ENCODE measurements around the gene PHTF2.

PHTF2 gene

DNA sequence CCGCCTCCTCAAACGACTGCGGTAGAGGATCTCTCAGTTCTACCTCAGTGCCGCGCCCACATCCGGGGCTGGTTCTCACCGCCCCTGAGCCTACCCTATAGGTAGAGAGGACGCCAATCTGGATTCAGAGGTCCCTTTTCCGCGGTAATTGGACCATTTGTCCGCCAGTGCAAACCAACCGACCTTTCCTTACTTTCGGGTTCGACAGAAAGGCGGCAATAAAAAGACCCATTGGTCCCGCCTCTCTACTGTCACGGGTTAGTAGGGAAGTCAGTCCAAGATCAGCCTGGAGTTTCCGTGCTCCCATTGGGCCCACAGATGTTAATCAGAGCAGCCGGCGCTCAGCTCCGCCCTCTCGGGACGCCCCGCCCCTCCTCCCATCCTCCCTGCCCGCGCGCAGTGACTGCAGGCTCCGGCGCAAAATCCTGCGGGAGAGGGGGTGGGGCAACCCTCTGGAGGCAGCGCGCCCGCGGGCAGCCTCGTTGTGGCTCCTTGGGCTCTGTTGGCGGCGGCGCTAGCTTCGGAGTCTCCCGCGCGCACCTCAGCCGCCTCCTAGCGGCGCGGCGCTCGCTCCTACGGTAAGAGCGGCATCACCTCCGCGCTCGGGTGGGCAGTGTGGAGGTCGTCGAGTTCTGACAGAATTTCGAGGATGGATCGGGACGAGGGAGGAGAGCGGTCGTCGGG lies at the start of gene PHTF2, which contains the start of gene TMEM60:
Gene PHTF2, plus strand, starts transcription at position 380 of the 684 bp plus-strand sequence.
Gene TMEM60, minus strand, starts transcription at position 41 of the 684 bp plus-strand sequence. CDS start 4,061 bp downstream, outside the sequence.
- POLR2A ChIA-PET: interaction anchor here (0.8 to 1.7 kb wide), 6 partner anchors 10 to 125 kb away, joined by 3 to 8 read pairs (median 5); partner anchors contain the start of gene RSBN1L
- DNase-seq (ENCODE audit: extremely low spot score): peak; percentile 92
- TF ChIP-seq CTBP1 (IDR thresholded peaks at IDR 0.05; ENCODE audit: borderline replicate concordance) (peak; percentile 21; the same call in 1 of the 2 replicates), FOXK2 (IDR thresholded peaks at IDR 0.05) (no peak), L3MBTL2 (conservative IDR thresholded peaks at IDR 0.05) (peak; percentile 57), SP1 (IDR thresholded peaks at IDR 0.05) (peak; percentile 91), TARDBP (IDR thresholded peaks at IDR 0.05) (no peak), ZNF384 (IDR thresholded peaks at IDR 0.05) (no peak), FOXA1 (IDR thresholded peaks at IDR 0.05) (no peak), NFRKB (IDR thresholded peaks at IDR 0.05) (no peak), BHLHE40 (IDR thresholded peaks at IDR 0.05; ENCODE audit: borderline replicate concordance) (no peak), ELF4 (IDR thresholded peaks at IDR 0.05) (no peak; the same call in 1 of the 2 replicates)
- TF ChIP-seq, protein P1, sequence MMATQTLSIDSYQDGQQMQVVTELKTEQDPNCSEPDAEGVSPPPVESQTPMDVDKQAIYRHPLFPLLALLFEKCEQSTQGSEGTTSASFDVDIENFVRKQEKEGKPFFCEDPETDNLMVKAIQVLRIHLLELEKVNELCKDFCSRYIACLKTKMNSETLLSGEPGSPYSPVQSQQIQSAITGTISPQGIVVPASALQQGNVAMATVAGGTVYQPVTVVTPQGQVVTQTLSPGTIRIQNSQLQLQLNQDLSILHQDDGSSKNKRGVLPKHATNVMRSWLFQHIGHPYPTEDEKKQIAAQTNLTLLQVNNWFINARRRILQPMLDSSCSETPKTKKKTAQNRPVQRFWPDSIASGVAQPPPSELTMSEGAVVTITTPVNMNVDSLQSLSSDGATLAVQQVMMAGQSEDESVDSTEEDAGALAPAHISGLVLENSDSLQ (IDR thresholded peaks at IDR 0.05): peak; percentile 100
- CTCF ChIA-PET: no interaction called here

DNA sequence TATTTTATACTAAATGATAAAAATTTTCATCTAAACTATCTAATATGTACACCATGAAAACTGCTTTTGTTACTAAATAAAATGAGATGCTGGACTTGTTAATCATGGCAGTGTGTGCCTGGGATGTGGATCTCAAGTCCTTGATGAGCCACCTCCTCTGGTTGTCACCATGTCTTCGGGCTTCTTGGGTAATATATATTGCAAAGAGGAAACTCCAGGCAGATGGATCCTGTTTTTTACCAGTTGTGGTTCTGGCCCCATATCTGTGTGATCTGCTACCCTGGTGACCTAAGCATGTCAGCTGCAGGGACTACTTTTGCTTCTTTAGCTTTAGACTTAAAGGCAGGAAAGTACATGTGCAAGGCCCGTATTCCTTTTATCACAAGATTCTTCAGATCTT lies 46.6 kb upstream of the PHTF2 start:
- no peak for TF ChIP-seq TARDBP (IDR thresholded peaks at IDR 0.05)
- TF ChIP-seq ELF4 (IDR thresholded peaks at IDR 0.05): no peak
- no peak for TF ChIP-seq HDGF (IDR thresholded peaks at IDR 0.05; ENCODE audit: borderline replicate concordance)
- TF ChIP-seq FOXA1 (IDR thresholded peaks at IDR 0.05): no peak
- no peak for TF ChIP-seq LEF1 (IDR thresholded peaks at IDR 0.05; ENCODE audit: borderline replicate concordance)
- TF ChIP-seq, protein P1 (IDR thresholded peaks at IDR 0.05): no peak
- TF ChIP-seq SP1 (IDR thresholded peaks at IDR 0.05): no peak
- TF ChIP-seq CTBP1 (IDR thresholded peaks at IDR 0.05; ENCODE audit: borderline replicate concordance): no peak
- no peak for TF ChIP-seq NFRKB (IDR thresholded peaks at IDR 0.05)
- TF ChIP-seq FOXK2 (IDR thresholded peaks at IDR 0.05): no peak
- TF ChIP-seq L3MBTL2 (conservative IDR thresholded peaks at IDR 0.05): no peak
- TF ChIP-seq FOXM1 (IDR thresholded peaks at IDR 0.05; ENCODE audit: borderline replicate concordance): no peak
- no peak for TF ChIP-seq BHLHE40 (IDR thresholded peaks at IDR 0.05; ENCODE audit: borderline replicate concordance)
- TF ChIP-seq ARNT (IDR thresholded peaks at IDR 0.05): no peak
- no peak for TF ChIP-seq SUZ12 (IDR thresholded peaks at IDR 0.05)
- no peak for TF ChIP-seq ZNF384 (IDR thresholded peaks at IDR 0.05)
- ChIA-PET POLR2A (no interaction called here), CTCF (no interaction called here)
- no peak for DNase-seq (ENCODE audit: extremely low spot score)

DNA sequence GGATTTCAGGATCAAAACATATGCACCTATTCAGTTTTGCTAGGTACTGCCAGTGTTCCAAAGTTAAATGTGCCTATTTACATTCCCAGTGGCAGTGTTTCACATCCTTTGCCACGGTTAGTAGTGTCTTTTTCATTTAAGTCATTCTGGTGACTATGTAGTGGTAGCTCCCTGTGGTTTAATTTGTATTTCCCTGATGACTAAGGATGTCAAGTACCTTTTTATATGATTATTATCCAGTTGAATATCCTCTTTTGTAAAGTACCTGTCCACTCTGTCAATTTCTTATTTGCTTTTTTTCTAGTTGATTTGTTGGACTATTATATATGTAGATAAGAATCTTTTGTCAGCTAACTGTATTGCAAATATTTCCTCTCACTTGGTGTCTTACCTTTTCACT lies 45.4 kb upstream of the PHTF2 start:
- CTCF ChIA-PET: interaction anchor here (0.6 to 2.0 kb wide), 2 partner anchors 95 to 101 kb away, joined by 4 to 5 read pairs; no protein-coding TSS in a partner anchor

DNA sequence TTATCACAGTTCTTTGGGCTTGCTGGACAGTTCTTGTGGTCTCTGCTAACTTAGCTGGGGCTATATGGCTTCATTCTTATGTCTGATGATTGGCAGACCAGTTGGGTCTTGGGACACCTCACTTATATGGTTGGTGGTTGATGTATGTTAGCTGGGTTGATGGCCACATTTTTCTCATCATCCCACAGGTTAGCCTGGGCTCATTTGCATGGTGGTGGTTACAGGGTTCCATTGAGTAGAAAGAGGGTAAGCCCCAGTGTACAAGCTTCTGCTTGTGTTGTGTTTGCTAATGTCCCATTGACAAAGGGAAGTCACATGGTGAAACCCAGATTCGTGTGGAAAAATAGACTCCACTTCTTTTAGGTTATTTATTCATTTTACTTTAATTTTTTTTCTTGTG lies 41.0 kb upstream of the PHTF2 start:
- ChIA-PET POLR2A (interaction anchor here (1.0 kb wide), 1 partner anchor 61 kb away, joined by 3 read pairs; the partner anchor contains the start of gene RSBN1L), CTCF (interaction anchor here (0.6 to 1.7 kb wide), 3 partner anchors 22 to 106 kb away, joined by 3 to 7 read pairs (median 3); no protein-coding TSS in a partner anchor)
- no peak for DNase-seq (ENCODE audit: extremely low spot score)
- TF ChIP-seq HDGF (IDR thresholded peaks at IDR 0.05; ENCODE audit: borderline replicate concordance): no peak
- no peak for TF ChIP-seq FOXM1 (IDR thresholded peaks at IDR 0.05; ENCODE audit: borderline replicate concordance)
- no peak for TF ChIP-seq BHLHE40 (IDR thresholded peaks at IDR 0.05; ENCODE audit: borderline replicate concordance)
- TF ChIP-seq ZNF384 (IDR thresholded peaks at IDR 0.05): no peak
- TF ChIP-seq FOXA1 (IDR thresholded peaks at IDR 0.05): no peak
- TF ChIP-seq LEF1 (IDR thresholded peaks at IDR 0.05; ENCODE audit: borderline replicate concordance): no peak
- TF ChIP-seq, protein P1 (IDR thresholded peaks at IDR 0.05): no peak
- no peak for TF ChIP-seq NFRKB (IDR thresholded peaks at IDR 0.05)
- no peak for TF ChIP-seq ELF4 (IDR thresholded peaks at IDR 0.05)
- no peak for TF ChIP-seq ARNT (IDR thresholded peaks at IDR 0.05)
- TF ChIP-seq CTBP1 (IDR thresholded peaks at IDR 0.05; ENCODE audit: borderline replicate concordance): no peak
- no peak for TF ChIP-seq SP1 (IDR thresholded peaks at IDR 0.05)
- TF ChIP-seq SUZ12 (IDR thresholded peaks at IDR 0.05): no peak
- no peak for TF ChIP-seq FOXK2 (IDR thresholded peaks at IDR 0.05)
- TF ChIP-seq TARDBP (IDR thresholded peaks at IDR 0.05): no peak
- no peak for TF ChIP-seq L3MBTL2 (conservative IDR thresholded peaks at IDR 0.05)

More for the DNA sequence above, 45.4 kb upstream of the PHTF2 start:
- POLR2A ChIA-PET: interaction anchor here (0.5 kb wide), 1 partner anchor 21 kb away, joined by 3 read pairs; no protein-coding TSS in a partner anchor
- no peak for TF ChIP-seq FOXA1 (IDR thresholded peaks at IDR 0.05)
- no peak for TF ChIP-seq HDGF (IDR thresholded peaks at IDR 0.05; ENCODE audit: borderline replicate concordance)
- no peak for TF ChIP-seq ZNF384 (IDR thresholded peaks at IDR 0.05)
- TF ChIP-seq SUZ12 (IDR thresholded peaks at IDR 0.05): no peak
- no peak for TF ChIP-seq FOXK2 (IDR thresholded peaks at IDR 0.05)
- no peak for TF ChIP-seq NFRKB (IDR thresholded peaks at IDR 0.05)
- TF ChIP-seq L3MBTL2 (conservative IDR thresholded peaks at IDR 0.05): no peak
- TF ChIP-seq LEF1 (IDR thresholded peaks at IDR 0.05; ENCODE audit: borderline replicate concordance): no peak
- no peak for TF ChIP-seq ELF4 (IDR thresholded peaks at IDR 0.05)
- TF ChIP-seq FOXM1 (IDR thresholded peaks at IDR 0.05; ENCODE audit: borderline replicate concordance): no peak
- TF ChIP-seq BHLHE40 (IDR thresholded peaks at IDR 0.05; ENCODE audit: borderline replicate concordance): no peak
- no peak for TF ChIP-seq CTBP1 (IDR thresholded peaks at IDR 0.05; ENCODE audit: borderline replicate concordance)
- no peak for TF ChIP-seq TARDBP (IDR thresholded peaks at IDR 0.05)
- no peak for DNase-seq (ENCODE audit: extremely low spot score)

DNA sequence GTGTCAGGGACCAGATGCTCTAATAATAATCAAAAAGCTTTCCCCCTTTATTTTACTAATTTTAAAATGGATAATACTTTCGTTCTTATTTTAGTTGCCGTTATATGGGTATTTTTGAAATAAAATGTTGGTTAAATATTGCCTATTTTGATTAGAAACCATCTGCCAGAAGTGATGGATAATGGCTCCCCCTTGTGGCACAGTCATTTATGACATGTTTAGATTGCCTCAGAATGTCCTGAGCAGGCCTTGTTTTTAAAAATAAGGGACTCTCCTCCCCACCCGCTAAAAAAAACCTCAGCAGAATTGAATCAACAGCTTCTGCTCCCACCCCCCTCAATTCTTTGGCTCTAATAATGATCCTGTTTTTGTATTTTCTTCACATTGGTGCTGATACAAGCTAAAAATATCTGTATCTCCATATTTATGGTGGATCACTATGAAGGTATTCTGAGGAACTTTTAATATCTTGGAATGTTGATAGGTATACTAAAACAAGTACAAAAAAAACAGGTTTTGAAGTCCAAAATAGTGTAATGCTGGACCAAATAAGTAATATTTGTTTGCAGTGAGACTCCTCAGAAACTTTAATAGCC lies 39.2 kb upstream of the PHTF2 start:
- CTCF ChIA-PET: interaction anchor here (0.6 to 1.6 kb wide), 10 partner anchors 61 to 332 kb away, joined by 3 to 15 read pairs (median 4); no protein-coding TSS in a partner anchor
- peak; percentile 39 for DNase-seq (ENCODE audit: extremely low spot score)
- POLR2A ChIA-PET: no interaction called here
- TF ChIP-seq ZNF384 (IDR thresholded peaks at IDR 0.05): no peak
- no peak for TF ChIP-seq FOXA1 (IDR thresholded peaks at IDR 0.05)
- TF ChIP-seq, protein P1 (IDR thresholded peaks at IDR 0.05): no peak
- TF ChIP-seq FOXM1 (IDR thresholded peaks at IDR 0.05; ENCODE audit: borderline replicate concordance): no peak
- TF ChIP-seq ARNT (IDR thresholded peaks at IDR 0.05): no peak
- TF ChIP-seq LEF1 (IDR thresholded peaks at IDR 0.05; ENCODE audit: borderline replicate concordance): no peak
- TF ChIP-seq ELF4 (IDR thresholded peaks at IDR 0.05): no peak
- no peak for TF ChIP-seq SP1 (IDR thresholded peaks at IDR 0.05)
- no peak for TF ChIP-seq SUZ12 (IDR thresholded peaks at IDR 0.05)
- TF ChIP-seq HDGF (IDR thresholded peaks at IDR 0.05; ENCODE audit: borderline replicate concordance): no peak
- no peak for TF ChIP-seq CTBP1 (IDR thresholded peaks at IDR 0.05; ENCODE audit: borderline replicate concordance)

Data from HEK293T (cell line).